Right atrium auricular region (tissue), 2 donors: ENCODE data around the gene MED15. TPM values are rescaled to one million over a fixed set of nuclear protein-coding genes. Genes with fewer than 3 reads are reported as not detected.

ENCODE experiments used
- DNase-seq: peaks from one replicate; pipeline ENCODE4 v3.0.0-alpha.2; 2019; ENCODE audit warnings: low spot score
- H3K27ac ChIP-seq, 2 donors: fragments of 200-600 bp; sonication (generic); 1 replicate in 1 of 2; 2 replicates in 1 of 2; pipeline ENCODE4 v1.5.1; 2016 to 2019
- H3K27me3 ChIP-seq, 2 donors: fragments of 200-600 bp; sonication (generic); one replicate each; pipeline versions ENCODE4 v1.5.1 to v1.6.0; 2017 to 2019
- H3K36me3 ChIP-seq: fragments of 200-600 bp; sonication (generic); one replicate; pipeline ENCODE4 v1.5.1; 2016
- H3K4me1 ChIP-seq, 2 donors: fragments of 200-600 bp; sonication (generic); one replicate each; pipeline versions ENCODE4 v1.5.1 to v1.6.0; 2017 to 2019
- H3K4me3 ChIP-seq, 2 donors: fragments of 200-600 bp; sonication (generic); 1 replicate in 1 of 2; 2 replicates in 1 of 2; pipeline ENCODE4 v1.5.1; 2017 to 2019; ENCODE audit warnings: mild to moderate bottlenecking in 1 of 2, moderate library complexity in 1 of 2
- H3K9me3 ChIP-seq, 2 donors: fragments of 200-600 bp; sonication (generic); one replicate each; pipeline ENCODE4 v1.5.1; 2019
- total RNA-seq, 2 donors: library from RNA; depleted of rRNA; stranded (reverse); fragments of >200 nt; gene quantifications; one replicate each; pipeline ENCODE4 v1.1.0, GENCODE V29; 2016
- TF ChIP-seq, protein P1 (sequence below), 2 donors: fragments of 200-600 bp; sonication (generic); IDR thresholded peaks; one replicate each; pipeline ENCODE4 v1.5.1; 2019; ENCODE audit warnings: antibody characterized with exemption in 2 of 2

The MED15 gene
- total RNA-seq, 2 donors from 2014 or later = 18.8 to 40.6 TPM

DNA sequence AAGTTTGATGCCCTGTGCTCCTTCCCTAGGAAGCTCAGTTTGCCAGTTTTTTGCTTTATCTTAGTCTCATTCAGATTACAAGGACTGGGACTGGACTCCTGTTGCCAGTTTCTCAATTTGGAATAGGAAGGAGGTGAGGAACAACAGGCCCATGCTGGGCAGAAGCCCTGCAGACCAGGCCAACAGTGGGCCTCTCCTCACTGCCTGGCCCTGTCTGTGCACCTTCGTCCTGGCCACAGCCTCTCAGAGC, 23.7 kb downstream of the MED15 start:
- Histone ChIP-seq H3K4me1 (peaks cover 0 to 64% of the 10 kb centered on the region in 2 donors), H3K4me3 (no peak overlapping the region), H3K9me3 (no peaks in the 10 kb centered on the region), H3K27me3 (no peaks in the 10 kb centered on the region), H3K36me3 (peaks cover 6% of the 10 kb centered on the region), H3K27ac (peak overlapping the region; percentile 77 to 83)
- TF ChIP-seq, protein P1, sequence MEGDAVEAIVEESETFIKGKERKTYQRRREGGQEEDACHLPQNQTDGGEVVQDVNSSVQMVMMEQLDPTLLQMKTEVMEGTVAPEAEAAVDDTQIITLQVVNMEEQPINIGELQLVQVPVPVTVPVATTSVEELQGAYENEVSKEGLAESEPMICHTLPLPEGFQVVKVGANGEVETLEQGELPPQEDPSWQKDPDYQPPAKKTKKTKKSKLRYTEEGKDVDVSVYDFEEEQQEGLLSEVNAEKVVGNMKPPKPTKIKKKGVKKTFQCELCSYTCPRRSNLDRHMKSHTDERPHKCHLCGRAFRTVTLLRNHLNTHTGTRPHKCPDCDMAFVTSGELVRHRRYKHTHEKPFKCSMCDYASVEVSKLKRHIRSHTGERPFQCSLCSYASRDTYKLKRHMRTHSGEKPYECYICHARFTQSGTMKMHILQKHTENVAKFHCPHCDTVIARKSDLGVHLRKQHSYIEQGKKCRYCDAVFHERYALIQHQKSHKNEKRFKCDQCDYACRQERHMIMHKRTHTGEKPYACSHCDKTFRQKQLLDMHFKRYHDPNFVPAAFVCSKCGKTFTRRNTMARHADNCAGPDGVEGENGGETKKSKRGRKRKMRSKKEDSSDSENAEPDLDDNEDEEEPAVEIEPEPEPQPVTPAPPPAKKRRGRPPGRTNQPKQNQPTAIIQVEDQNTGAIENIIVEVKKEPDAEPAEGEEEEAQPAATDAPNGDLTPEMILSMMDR (IDR thresholded peaks at IDR 0.05) = no peak
- DNase-seq = no peak

DNA sequence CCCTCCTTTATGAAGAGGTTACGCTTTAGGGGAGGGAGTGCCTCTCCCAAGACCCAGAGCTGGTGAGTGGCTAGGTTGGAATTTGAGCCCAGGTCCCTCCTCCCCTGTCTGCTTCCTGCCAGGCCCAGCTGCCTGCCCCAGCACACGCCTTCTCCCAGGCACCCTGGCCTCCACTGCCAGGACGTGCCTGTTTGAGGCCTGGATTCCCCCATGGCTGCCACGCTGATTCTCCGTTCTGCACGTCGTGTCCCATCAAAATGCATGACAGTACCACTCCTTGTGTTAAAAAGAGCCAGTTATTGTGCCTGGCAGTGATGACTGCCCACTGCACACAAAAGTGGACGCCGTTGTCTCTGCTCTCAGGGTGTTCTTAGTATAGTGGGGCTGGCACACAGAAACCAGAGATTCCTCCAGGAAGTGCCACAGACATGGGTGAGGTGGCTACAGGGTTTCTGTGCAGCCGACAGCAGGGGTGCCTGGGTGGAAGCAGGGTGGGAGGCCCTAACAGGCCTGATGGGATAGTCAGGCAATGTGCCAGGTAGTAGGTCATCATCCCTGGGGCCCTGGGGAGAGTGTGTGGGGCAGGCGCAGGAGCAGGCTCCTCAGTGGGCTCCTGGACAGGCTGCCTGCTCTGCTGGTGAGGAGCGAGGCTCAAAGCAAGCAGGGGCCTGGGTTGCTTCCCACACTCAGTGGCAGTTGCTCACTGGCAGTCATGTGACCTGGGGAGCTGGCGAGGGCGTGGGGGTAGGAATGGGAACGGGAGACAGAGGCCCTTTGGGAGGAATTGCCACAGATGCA, 24.2 kb downstream of the MED15 start:
- Histone ChIP-seq H3K27me3 (no peaks in the 10 kb centered on the region), H3K4me1 (peaks cover 0 to 64% of the 10 kb centered on the region in 2 donors), H3K36me3 (peaks cover 6% of the 10 kb centered on the region), H3K9me3 (no peaks in the 10 kb centered on the region), H3K4me3 (no peak overlapping the region), H3K27ac (peak overlapping the region; percentile 77 to 83)
- TF ChIP-seq, protein P1 (IDR thresholded peaks at IDR 0.05) = no peak
- peak; percentile 66 for DNase-seq

DNA sequence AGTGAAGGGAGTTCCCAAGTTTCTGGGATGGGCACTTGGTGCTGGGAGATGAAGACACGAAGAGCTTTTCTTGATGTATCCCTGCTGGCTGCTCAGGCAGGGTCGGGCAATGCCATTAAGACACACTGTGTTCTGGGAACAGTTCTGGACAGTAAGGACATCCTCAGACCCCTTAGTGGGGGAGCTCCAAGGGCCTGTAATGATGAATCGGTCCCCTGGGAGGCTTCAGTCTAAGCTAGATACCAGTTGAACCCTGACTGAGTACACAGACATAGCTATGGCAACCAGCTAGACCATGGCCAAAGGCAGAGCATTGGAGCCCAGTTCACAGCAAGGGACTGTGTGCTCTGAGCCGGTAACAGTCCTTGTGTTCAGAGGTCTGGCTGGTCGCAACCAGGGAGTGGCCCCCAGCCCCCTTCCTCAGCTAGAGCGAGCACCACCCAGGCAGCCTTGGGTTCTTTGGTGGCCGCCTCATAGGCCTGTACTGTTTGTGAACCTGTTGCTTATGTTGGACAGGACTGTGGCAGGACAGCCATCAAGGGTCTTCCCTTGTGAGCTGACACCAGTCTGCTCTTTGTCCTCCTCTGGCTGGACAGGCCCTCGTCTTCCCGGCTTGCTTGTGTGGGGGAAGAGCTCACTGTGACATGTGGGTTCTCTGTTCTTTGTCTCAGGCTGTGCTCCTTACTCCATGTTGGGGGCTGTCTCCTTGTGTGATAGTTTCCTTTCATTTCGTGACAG, 25.0 kb downstream of the MED15 start:
- no peak overlapping the region for H3K4me3 ChIP-seq
- TF ChIP-seq, protein P1 (IDR thresholded peaks at IDR 0.05) = no peak
- no peaks in the 10 kb centered on the region for H3K9me3 ChIP-seq
- peaks cover 11% of the 10 kb centered on the region for H3K36me3 ChIP-seq
- DNase-seq = no peak
- no peaks in the 10 kb centered on the region for H3K27me3 ChIP-seq
- peak overlapping the region; percentile 77 to 83 for H3K27ac ChIP-seq
- peaks cover 0 to 67% of the 10 kb centered on the region in 2 donors for H3K4me1 ChIP-seq

DNA sequence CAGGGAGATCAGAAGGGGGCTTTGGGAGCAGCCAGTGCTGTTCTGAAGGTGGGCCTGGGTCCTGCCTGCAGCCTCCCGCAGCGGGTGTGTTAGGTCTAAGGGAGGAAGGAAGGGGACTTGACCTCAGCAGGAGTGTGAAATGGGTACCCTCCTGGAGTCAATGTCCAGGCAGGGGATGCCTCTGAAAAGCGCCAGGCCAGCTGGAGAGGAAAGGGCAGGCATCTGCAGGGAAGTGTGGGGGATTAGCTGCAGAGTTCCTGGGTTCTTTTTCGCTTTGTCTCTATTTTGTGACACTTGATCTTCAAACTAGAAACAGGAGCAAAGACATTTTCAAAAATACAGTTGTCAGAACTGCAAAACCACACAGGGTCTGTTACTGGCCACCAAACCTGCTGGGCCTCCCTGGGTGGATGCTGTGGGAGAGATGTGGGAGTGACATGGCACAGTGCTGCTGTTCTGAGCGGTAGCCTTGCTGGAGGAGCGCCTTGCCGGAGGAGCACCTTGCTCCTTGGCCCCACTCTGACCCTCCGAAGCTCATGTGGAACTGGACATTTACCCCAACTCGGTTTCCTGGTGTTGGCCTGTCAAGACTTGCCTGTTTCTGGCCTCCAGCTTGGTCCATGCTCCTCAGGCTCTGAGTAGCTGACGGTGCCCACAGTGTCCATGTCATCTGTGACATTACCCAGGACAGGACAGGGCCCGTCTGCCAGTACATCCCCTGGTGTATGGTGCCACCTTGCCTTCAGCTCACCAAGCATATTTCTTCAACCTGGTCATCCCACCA, 25.9 kb downstream of the MED15 start:
- DNase-seq = no peak
- Histone ChIP-seq H3K27me3 (no peaks in the 10 kb centered on the region), H3K4me1 (peaks cover 0 to 69% of the 10 kb centered on the region in 2 donors), H3K27ac (peak overlapping the region; percentile 77 to 83), H3K9me3 (no peaks in the 10 kb centered on the region), H3K4me3 (no peak overlapping the region), H3K36me3 (peaks cover 19% of the 10 kb centered on the region)
- TF ChIP-seq, protein P1 (IDR thresholded peaks at IDR 0.05) = no peak

DNA sequence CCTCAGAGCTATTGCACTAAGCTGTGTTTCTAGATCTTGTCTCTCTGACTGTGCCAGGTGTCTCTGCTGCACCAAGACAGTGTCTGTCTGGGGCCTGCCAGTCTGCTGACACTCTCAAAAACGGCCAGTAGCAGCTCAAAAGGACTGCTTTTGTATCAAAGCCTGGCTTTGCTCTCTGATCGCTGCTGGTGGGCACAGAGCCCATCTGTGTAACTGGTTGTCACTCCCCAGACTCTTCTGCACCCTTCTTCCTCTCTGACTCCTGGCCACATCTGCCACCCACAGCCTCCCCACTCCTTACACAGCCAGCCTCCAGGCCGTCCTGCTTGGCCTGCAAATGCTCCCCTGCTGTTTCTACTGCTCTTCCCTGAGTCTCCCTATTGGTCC, 26.5 kb downstream of the MED15 start:
- Histone ChIP-seq H3K4me1 (peaks cover 0 to 69% of the 10 kb centered on the region in 2 donors), H3K9me3 (no peaks in the 10 kb centered on the region), H3K27ac (peak overlapping the region; percentile 77 to 83), H3K36me3 (peaks cover 16% of the 10 kb centered on the region), H3K27me3 (no peaks in the 10 kb centered on the region), H3K4me3 (no peak overlapping the region)
- TF ChIP-seq, protein P1 (IDR thresholded peaks at IDR 0.05) = no peak
- DNase-seq = no peak
